AG04450 (cell line): ENCODE data around the gene SAE1. TPM values are rescaled to one million over a fixed set of nuclear protein-coding genes. Genes with fewer than 3 reads are reported as not detected.

Source experiments
- CTCF ChIA-PET: fragments of 300-600, 350-600 bp; formaldehyde crosslinking; extraction: SDS; loops from one replicate; lab custom pipeline; 2022; ENCODE audit warnings: antibody characterized with exemption, inconsistent platforms; lab: Charles Lee
- POLR2A ChIA-PET: fragments of 350-600 bp; formaldehyde crosslinking; extraction: SDS; loops from one replicate; lab custom pipeline; 2021; ENCODE audit warnings: antibody characterized with exemption, inconsistent platforms; lab: Yijun Ruan, JAX
- DNase-seq: peaks from one replicate; pipeline ENCODE4 v3.0.0-alpha.2; 2011; ENCODE audit warnings: low read depth, low spot score
- H3K27ac ChIP-seq: one replicate; pipeline ENCODE4 v1.5.1; 2012; ENCODE audit warnings: low read depth, low read length, control low read depth
- H3K27me3 ChIP-seq: one replicate; pipeline ENCODE4 v1.6.0; 2012; ENCODE audit warnings: low read length; ENCODE audit not compliant: control insufficient read depth, insufficient read depth
- H3K4me3 ChIP-seq: 2 replicates; pipeline ENCODE4 v1.5.1; 2011; ENCODE audit warnings: mild to moderate bottlenecking, low read depth, low read length, control low read depth
- H3K9me3 ChIP-seq: 2 replicates; pipeline ENCODE4 v1.5.1; 2012; ENCODE audit warnings: low read length; ENCODE audit not compliant: control insufficient read depth, insufficient read depth
- CTCF ChIP-seq: IDR thresholded peaks from 2 replicates; pipeline ENCODE4 v1.5.1; 2011; ENCODE audit warnings: low read depth, low read length, control low read depth, inconsistent platforms
- polyA plus RNA-seq: library from polyadenylated mRNA; depleted of rRNA; stranded (reverse); fragments of >200 nt; gene quantifications from 2 replicates; pipeline ENCODE4 v1.2.3, GENCODE V29; 2011

SAE1 gene
- polyA plus RNA-seq, 1 experiment: 165 TPM

- H3K4me3 ChIP-seq: peak overlapping the region; percentile 96
- H3K9me3 ChIP-seq: no peaks in the 10 kb centered on the region; the same call in 1 of the 2 replicates
- no peak for DNase-seq
- CTCF ChIA-PET: interaction anchor here (0.6 kb wide), 1 partner anchor 13 kb away, joined by 3 read pairs; no protein-coding TSS in a partner anchor
- no peaks in the 10 kb centered on the region for H3K27me3 ChIP-seq
- peak overlapping the region; percentile 100 for H3K27ac ChIP-seq
- no peak for TF ChIP-seq CTCF
- POLR2A ChIA-PET: interaction anchor here (0.6 kb wide), 1 partner anchor 490 kb away, joined by 3 read pairs; no protein-coding TSS in a partner anchor
These were observed 19.5 kb upstream of the SAE1 start for GRCh38 chr19:47111006-47111621.

GRCh38 chr19:47111682-47112165, 18.9 kb upstream of the SAE1 start:
- ChIA-PET CTCF (no interaction called here), POLR2A (interaction anchor here (1.6 to 2.3 kb wide), 2 partner anchors 12 to 145 kb away, joined by 15 to 17 read pairs; partner anchors contain the start of gene CCDC9)
- TF ChIP-seq CTCF: no peak
- Histone ChIP-seq H3K4me3 (peak overlapping the region; percentile 96), H3K27ac (peak overlapping the region; percentile 100), H3K9me3 (no peaks in the 10 kb centered on the region; the same call in 1 of the 2 replicates), H3K27me3 (no peaks in the 10 kb centered on the region)
- DNase-seq: no peak

- peak overlapping the region; percentile 96 for H3K4me3 ChIP-seq
- no peaks in the 10 kb centered on the region for H3K27me3 ChIP-seq
- DNase-seq: peak; percentile 67
- 0 out of 2 replicates have a peak, but pooled peaks have one; percentile 4 for TF ChIP-seq CTCF
- CTCF ChIA-PET: interaction anchor here (1.0 to 2.1 kb wide), 4 partner anchors 13 to 132 kb away, joined by 4 to 15 read pairs (median 8); no protein-coding TSS in a partner anchor
- peak overlapping the region; percentile 100 for H3K27ac ChIP-seq
- POLR2A ChIA-PET: interaction anchor here (0.6 to 2.8 kb wide), 12 partner anchors 11 to 324 kb away, joined by 3 to 20 read pairs (median 8); partner anchors contain the start of genes CCDC9, INAFM1, SAE1 and SLC1A5
- no peaks in the 10 kb centered on the region; the same call in 1 of the 2 replicates for H3K9me3 ChIP-seq
These were observed 18.3 kb upstream of the SAE1 start for GRCh38 chr19:47112166-47112996.

GRCh38 chr19:47112997-47113849, 17.4 kb upstream of the SAE1 start, which contains the start of gene ZC3H4:
ZC3H4 (minus strand) TSS chr19:47113776; CDS start chr19:47112584, 1,192 bp downstream.
- H3K27me3 ChIP-seq: no peaks in the 10 kb centered on the region
- POLR2A ChIA-PET: interaction anchor here (0.5 to 2.8 kb wide), 20 partner anchors 10 to 1735 kb away, joined by 3 to 20 read pairs (median 4); partner anchors contain the start of genes AP2S1, CCDC9, DMPK and INAFM1
- no peak for TF ChIP-seq CTCF
- H3K9me3 ChIP-seq: no peaks in the 10 kb centered on the region; the same call in 1 of the 2 replicates
- CTCF ChIA-PET: interaction anchor here (0.5 to 2.1 kb wide), 10 partner anchors 9 to 131 kb away, joined by 3 to 15 read pairs (median 4); partner anchors contain the start of gene SAE1
- peak within 1 kb of the TSS; percentile 100 for H3K27ac ChIP-seq
- H3K4me3 ChIP-seq: peak within 1 kb of the TSS; percentile 96
- DNase-seq: peak; percentile 99
